Activated naive CD8-positive, alpha-beta T cell treated with anti-CD3 and anti-CD28 coated beads, Interleukin-2, amount 50 U/mL, for 24 hours (primary cell): ENCODE data around the gene PLEKHM3.

Experiments used
- ATAC-seq: fragments of 150-1000 bp; cut with Tn5 transposase; one replicate; pipeline ENCODE4 v1.10.0; 2021
- DNase-seq: peaks from one replicate; pipeline ENCODE4 v3.0.0; 2021
- H3K27ac Mint-ChIP-seq: one replicate; pipeline ENCODE4 v1.8.0; 2021; ENCODE audit warnings: mild to moderate bottlenecking, mixed read lengths
- H3K27me3 Mint-ChIP-seq: one replicate; pipeline ENCODE4 v1.8.0; 2021; ENCODE audit warnings: mixed read lengths
- H3K36me3 Mint-ChIP-seq: one replicate; pipeline ENCODE4 v1.8.0; 2021; ENCODE audit warnings: low read depth, mixed read lengths
- H3K4me1 Mint-ChIP-seq: one replicate; pipeline ENCODE4 v1.8.0; 2021; ENCODE audit warnings: mixed read lengths
- H3K4me3 Mint-ChIP-seq: one replicate; pipeline ENCODE4 v1.8.0; 2021; ENCODE audit warnings: mild to moderate bottlenecking, moderate library complexity, mixed read lengths
- H3K9me3 Mint-ChIP-seq: one replicate; pipeline ENCODE4 v1.8.0; 2021; ENCODE audit warnings: mixed read lengths

The PLEKHM3 gene

DNA sequence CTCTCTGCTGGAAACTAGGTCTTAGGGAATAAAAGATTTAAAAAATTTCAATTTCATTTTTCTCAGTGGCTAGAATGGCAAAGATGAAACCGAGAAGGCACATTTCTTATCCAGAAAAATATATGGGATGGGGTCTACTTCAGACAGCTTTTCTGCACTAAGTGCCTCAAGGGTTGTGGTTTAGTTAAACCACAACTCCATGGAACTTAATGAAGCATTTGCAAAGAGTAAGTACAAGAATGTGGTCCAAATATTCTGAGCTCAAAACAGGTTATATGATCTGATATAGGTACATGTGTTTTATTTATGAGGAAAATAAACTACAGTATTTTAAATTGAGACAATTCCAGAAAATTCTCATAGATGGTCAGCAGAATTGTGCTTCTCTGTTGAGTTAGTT is 153.8 kb downstream of the PLEKHM3 start:
- Mint-ChIP-seq H3K27ac (no peak overlapping the region), H3K9me3 (no peaks in the 10 kb centered on the region), H3K4me3 (no peak overlapping the region), H3K36me3 (no peaks in the 10 kb centered on the region), H3K4me1 (peaks cover 2% of the 10 kb centered on the region), H3K27me3 (no peaks in the 10 kb centered on the region)
- no peak for ATAC-seq
- no peak for DNase-seq

GRCh38 chr2:207870814-207871213 is 154.5 kb downstream of the PLEKHM3 start:
- no peaks in the 10 kb centered on the region for H3K36me3 Mint-ChIP-seq
- H3K4me1 Mint-ChIP-seq = peaks cover 2% of the 10 kb centered on the region
- no peak for ATAC-seq
- no peak overlapping the region for H3K27ac Mint-ChIP-seq
- H3K9me3 Mint-ChIP-seq = no peaks in the 10 kb centered on the region
- H3K4me3 Mint-ChIP-seq = no peak overlapping the region
- H3K27me3 Mint-ChIP-seq = no peaks in the 10 kb centered on the region
- no peak for DNase-seq

DNA sequence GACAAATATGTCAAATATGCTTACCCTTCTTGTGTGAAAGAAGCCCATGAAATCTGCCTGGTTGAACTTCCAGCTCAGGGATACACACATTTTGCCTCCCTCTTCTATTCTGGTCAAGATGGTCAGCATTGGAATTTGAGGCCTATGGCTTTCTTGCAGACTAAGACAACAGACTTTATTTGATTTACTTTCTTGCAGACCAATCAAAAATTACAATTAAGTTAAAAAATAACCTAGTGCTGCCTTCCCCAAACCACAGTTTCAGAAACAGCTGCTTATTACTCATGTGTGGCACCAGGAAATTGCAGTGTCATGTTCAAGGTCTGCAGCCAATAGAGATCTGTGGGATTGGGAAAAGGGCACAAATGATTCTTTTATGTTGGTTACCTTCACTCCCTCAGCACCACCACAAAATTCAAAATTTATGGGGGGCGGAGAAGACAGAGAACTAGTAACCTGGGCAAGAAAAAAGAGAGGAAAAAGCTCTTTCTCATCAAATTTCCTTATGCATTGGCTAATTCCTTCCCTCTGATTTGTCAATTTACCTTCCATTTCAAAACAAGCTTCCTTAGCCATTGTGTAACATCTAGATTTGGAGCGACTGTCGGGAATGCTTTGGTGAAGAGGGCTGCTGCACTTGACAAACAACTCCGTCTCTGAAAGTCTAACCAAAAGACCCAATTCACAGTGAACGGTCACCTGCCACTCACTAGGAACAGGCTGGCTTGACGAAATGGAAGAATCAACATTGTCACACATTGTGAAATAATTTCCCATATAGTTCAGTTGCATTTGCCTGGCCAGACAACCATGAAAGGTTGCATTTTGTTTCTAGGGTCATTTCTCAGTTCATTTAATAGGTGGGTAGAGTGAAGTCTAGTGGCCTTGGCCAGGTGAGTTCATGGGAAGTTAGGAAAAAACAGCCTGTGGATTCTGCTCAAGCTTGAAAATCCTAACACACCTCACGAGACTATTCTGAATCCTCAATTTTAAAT is 155.2 kb downstream of the PLEKHM3 start:
- no peaks in the 10 kb centered on the region for H3K9me3 Mint-ChIP-seq
- H3K4me3 Mint-ChIP-seq = no peak overlapping the region

DNA sequence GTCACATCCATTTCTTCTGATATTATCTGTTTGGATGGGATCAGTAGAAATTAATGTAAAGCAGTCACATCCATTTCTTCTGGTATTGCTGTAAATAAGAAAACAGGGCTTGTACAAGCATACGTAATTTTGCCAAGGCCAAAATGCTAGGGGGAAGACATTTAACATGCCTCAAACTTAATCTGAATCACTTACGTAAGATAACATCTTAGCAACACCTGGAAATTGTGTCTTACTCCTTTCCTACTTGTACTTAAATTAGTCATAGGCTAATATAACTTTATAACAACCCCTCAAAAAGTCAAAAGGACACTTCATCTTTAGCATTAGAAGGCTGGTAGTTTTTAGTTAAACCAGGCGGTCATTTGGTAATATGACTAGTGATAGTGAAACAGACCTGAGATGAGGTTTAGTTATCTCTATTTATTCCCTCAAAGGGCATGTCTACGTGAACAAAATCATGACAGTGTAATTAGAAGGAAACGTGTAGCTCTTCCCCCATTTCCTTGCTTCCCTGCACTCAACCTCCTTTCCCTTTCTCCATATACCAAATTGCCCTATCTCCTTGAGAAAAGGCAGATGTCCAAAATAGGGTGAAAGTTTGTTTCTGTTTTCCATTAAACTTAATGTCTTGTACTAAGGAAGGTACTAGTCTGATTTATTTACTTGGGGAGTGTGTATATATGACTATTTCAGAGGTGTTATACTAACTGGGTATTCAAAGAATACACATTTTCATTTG is 156.3 kb downstream of the PLEKHM3 start:
- H3K36me3 Mint-ChIP-seq = no peaks in the 10 kb centered on the region
- no peak overlapping the region for H3K4me3 Mint-ChIP-seq
- H3K4me1 Mint-ChIP-seq = peaks cover 2% of the 10 kb centered on the region

More for the DNA sequence above, 155.2 kb downstream of the PLEKHM3 start:
- H3K27ac Mint-ChIP-seq = no peak overlapping the region
- DNase-seq = no peak
- no peak for ATAC-seq
- no peaks in the 10 kb centered on the region for H3K27me3 Mint-ChIP-seq
- H3K36me3 Mint-ChIP-seq = no peaks in the 10 kb centered on the region
- peaks cover 2% of the 10 kb centered on the region for H3K4me1 Mint-ChIP-seq

DNA sequence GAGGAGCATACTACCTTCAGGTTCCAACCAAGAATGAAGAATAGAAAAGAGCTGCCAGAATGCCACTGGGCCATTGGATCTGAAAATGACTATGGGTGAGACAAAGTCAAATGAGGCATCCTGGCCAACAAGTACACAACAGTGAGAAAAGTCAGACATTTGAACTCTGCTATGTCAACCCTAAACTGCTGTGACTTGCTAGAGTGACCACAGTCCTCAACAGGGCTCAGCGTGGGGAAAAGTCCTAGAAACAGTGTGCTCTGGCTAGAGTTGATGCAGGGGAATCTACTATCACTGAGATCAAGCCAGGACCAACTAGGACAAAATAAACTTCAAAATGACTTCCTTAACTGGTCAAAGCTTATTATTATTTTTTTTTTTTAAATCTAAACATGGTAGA is 157.4 kb downstream of the PLEKHM3 start:
- H3K4me1 Mint-ChIP-seq = peaks cover 2% of the 10 kb centered on the region
- no peaks in the 10 kb centered on the region for H3K9me3 Mint-ChIP-seq
- H3K27ac Mint-ChIP-seq = no peak overlapping the region
- no peaks in the 10 kb centered on the region for H3K36me3 Mint-ChIP-seq
- no peak overlapping the region for H3K4me3 Mint-ChIP-seq
- H3K27me3 Mint-ChIP-seq = no peaks in the 10 kb centered on the region
- ATAC-seq (no peak), DNase-seq (no peak)

More for the DNA sequence above, 156.3 kb downstream of the PLEKHM3 start:
- no peaks in the 10 kb centered on the region for H3K27me3 Mint-ChIP-seq
- no peak overlapping the region for H3K27ac Mint-ChIP-seq
- H3K9me3 Mint-ChIP-seq = no peaks in the 10 kb centered on the region
- no peak for ATAC-seq
- DNase-seq = no peak

DNA sequence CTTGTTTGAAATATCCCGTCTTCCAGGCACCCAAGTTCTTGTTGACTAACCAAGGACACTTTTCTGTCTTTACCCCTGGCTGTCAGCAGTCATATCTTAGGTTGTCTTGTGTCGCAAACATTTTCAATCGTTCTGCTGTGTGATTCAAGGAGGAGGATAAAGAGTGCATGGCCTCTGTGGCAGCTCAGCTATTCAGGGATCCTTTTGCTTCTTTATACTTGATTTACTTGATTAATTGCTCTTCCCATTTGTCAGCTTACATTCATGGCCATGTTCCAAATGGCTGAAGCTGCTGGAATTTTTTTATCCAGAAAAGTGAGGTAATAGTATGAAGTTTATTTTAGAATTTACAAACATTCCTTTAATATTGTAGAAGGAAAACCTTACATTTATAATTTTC is 158.3 kb downstream of the PLEKHM3 start:
- no peaks in the 10 kb centered on the region for H3K9me3 Mint-ChIP-seq
- H3K4me3 Mint-ChIP-seq = no peak overlapping the region
- ATAC-seq (no peak), DNase-seq (no peak)
- H3K27me3 Mint-ChIP-seq = no peaks in the 10 kb centered on the region
- no peaks in the 10 kb centered on the region for H3K36me3 Mint-ChIP-seq
- H3K4me1 Mint-ChIP-seq = peaks cover 2% of the 10 kb centered on the region
- no peak overlapping the region for H3K27ac Mint-ChIP-seq

DNA sequence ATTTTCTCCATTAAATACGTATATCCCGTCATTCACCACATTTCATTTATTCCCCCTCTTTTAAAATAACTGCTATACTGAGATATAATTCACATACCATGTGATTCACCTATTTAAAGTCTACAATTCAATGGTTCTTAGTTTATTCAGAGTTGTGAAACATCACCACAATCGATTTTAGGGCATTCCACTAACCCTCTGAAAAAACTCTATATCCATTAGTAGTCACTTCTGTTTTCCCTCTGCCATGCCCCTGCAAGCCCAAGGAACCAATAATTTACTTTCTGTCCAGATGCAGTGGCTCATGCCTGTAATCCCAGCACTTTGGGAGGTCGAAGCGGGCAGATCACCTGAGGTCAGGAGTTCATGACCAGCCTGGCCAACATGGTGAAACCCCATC is 160.1 kb downstream of the PLEKHM3 start:
- no peak overlapping the region for H3K4me3 Mint-ChIP-seq
- no peak for ATAC-seq
- DNase-seq = no peak
- no peak overlapping the region for H3K27ac Mint-ChIP-seq
- peaks cover 2% of the 10 kb centered on the region for H3K36me3 Mint-ChIP-seq
- no peaks in the 10 kb centered on the region for H3K27me3 Mint-ChIP-seq
- H3K9me3 Mint-ChIP-seq = no peaks in the 10 kb centered on the region
- H3K4me1 Mint-ChIP-seq = peaks cover 2% of the 10 kb centered on the region

DNA sequence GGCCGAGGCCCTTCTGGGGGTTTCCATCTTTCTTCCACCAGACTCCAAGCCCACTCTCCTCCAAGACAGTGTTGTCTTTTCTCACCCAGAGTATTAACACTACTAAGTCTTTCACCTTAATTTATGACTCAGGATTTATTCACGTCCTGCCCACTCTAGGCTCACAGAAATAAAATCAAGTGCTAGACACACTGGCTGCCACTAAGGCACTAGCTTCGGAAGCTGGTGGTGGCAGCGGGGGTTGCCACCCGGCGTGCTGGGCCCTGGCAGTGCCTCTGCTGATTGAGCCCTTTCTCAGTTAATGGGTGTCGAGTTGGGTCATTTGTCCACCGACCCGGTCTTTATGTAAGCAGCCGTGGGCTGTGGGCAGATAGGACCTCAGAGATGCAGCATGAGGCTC is 162.0 kb downstream of the PLEKHM3 start:
- no peaks in the 10 kb centered on the region for H3K4me1 Mint-ChIP-seq
- DNase-seq = no peak
- ATAC-seq = no peak
- no peak overlapping the region for H3K27ac Mint-ChIP-seq
- peaks cover 6% of the 10 kb centered on the region for H3K36me3 Mint-ChIP-seq
- no peaks in the 10 kb centered on the region for H3K27me3 Mint-ChIP-seq
- no peak overlapping the region for H3K4me3 Mint-ChIP-seq
- H3K9me3 Mint-ChIP-seq = no peaks in the 10 kb centered on the region

DNA sequence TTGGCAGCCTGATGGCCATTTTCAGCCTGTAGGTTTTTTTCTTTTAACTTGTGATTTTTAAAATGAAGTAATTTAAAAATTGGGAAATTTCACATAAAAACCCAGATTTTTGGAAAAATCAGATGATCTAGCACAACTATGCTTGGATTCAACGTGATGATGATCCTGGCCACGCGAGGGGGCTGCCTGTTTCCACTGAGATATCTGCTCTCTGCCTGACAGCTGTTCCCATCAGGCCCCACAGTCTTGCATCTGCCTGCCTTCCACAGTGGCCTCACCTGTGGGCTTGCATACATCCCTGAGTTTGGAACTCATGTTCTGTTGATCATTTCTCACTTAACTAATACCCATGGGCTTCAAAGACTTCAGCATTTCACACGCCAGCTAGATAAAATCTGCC is 163.5 kb downstream of the PLEKHM3 start:
- no peak overlapping the region for H3K27ac Mint-ChIP-seq
- peaks cover 6% of the 10 kb centered on the region for H3K36me3 Mint-ChIP-seq
- no peaks in the 10 kb centered on the region for H3K4me1 Mint-ChIP-seq
- ATAC-seq = no peak
- no peaks in the 10 kb centered on the region for H3K27me3 Mint-ChIP-seq
- H3K9me3 Mint-ChIP-seq = no peaks in the 10 kb centered on the region
- H3K4me3 Mint-ChIP-seq = no peak overlapping the region
- no peak for DNase-seq

DNA sequence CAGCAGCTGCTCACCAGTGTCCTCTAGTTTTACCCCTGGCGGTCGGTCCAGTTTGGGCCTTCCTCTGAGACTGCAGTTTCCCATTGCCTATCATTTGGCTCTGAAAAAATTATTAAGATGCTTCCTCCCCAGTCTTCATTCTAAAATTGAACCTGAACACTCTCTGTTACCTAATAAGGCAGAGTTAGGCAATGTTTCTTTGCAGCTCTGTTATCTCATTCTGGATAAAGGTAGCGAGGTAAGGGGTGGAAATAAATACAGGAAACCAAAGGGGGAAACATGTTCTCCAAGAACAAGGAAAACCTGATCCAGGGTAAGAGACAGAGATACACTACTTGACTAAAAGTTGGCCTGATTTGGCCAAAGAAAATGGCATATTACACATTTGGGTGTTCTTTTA is 164.6 kb downstream of the PLEKHM3 start:
- Mint-ChIP-seq H3K27me3 (no peaks in the 10 kb centered on the region), H3K27ac (no peak overlapping the region), H3K4me1 (no peaks in the 10 kb centered on the region), H3K4me3 (no peak overlapping the region), H3K9me3 (no peaks in the 10 kb centered on the region), H3K36me3 (peaks cover 6% of the 10 kb centered on the region)
- no peak for DNase-seq
- no peak for ATAC-seq

GRCh38 chr2:207855591-207855990 is 169.7 kb downstream of the PLEKHM3 start:
- H3K4me3 Mint-ChIP-seq = no peak overlapping the region
- H3K4me1 Mint-ChIP-seq = no peaks in the 10 kb centered on the region
- H3K36me3 Mint-ChIP-seq = peaks cover 6% of the 10 kb centered on the region
- no peaks in the 10 kb centered on the region for H3K27me3 Mint-ChIP-seq
- DNase-seq (no peak), ATAC-seq (no peak)
- no peak overlapping the region for H3K27ac Mint-ChIP-seq
- no peaks in the 10 kb centered on the region for H3K9me3 Mint-ChIP-seq

DNA sequence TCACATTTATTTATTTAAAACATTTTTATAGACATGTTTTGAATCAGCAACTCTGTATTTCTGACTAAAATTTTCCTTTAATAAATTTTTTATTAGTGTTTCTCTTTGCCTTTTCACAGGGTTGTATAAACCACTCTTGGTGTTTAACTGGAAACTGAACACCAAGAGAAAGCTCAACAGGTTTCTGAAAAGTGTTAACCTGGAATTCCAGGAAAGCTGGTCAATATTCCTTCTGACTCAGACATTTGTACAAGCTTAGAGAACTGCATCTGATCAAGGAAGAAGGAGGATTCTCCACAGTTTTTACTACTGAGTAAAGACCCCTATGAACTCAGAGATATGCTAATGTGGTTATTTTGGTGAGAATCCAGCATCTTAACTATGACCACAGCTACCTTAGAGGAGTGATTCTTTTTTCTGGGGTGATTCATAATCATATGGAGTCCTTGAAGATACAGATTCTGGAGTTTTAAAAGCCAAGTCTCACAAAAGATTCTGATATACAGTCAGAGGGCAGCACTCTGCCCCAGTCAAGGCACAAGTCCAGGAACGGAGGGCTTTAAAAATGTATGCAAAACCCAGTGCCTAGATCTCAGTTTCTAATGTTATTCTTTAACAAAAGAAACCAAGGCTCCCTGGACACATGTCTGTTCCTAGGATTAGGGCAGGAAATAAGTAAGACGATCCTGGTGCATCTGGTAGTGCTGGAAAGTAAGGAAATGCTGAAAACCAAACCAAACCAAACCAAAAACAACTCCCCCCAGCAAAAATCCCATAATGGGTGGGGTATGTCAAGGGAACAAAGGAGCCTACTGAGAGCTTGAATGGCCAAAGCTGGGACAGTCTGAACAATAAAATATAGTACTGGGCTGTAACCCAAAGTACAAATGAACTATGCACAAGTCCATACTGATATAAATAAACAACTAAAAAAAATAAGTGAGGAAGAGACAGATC is 170.6 kb downstream of the PLEKHM3 start:
- no peak for DNase-seq
- Mint-ChIP-seq H3K36me3 (peaks cover 2% of the 10 kb centered on the region), H3K27me3 (no peaks in the 10 kb centered on the region), H3K9me3 (no peaks in the 10 kb centered on the region), H3K4me3 (no peak overlapping the region), H3K27ac (no peak overlapping the region), H3K4me1 (no peaks in the 10 kb centered on the region)
- no peak for ATAC-seq

DNA sequence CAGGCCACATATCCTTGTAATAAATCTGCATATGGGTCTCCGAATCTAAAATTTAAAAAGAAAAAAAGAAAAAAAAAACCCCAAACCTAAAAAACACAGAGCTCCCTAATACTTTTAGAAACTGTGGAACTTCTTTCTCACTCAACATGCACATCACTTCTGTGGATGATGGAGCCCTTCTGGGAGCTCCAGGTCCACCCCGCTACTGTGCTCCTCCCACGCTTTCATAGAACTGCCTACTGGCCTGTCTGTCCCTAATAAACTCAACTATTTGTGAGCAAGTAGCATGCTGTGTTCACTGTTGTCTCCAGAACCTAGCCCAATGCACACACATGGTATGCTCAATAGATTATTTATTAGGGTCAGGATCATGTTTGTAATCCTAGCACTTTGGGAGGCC is 172.5 kb downstream of the PLEKHM3 start:
- Mint-ChIP-seq H3K9me3 (no peaks in the 10 kb centered on the region), H3K4me3 (no peak overlapping the region), H3K27me3 (no peaks in the 10 kb centered on the region), H3K4me1 (peaks cover 5% of the 10 kb centered on the region), H3K36me3 (no peaks in the 10 kb centered on the region), H3K27ac (no peak overlapping the region)
- DNase-seq (no peak), ATAC-seq (no peak)

GRCh38 chr2:207849443-207849842 is 175.9 kb downstream of the PLEKHM3 start:
- no peaks in the 10 kb centered on the region for H3K36me3 Mint-ChIP-seq

More at GRCh38 chr2:207849443-207849842, 175.9 kb downstream of the PLEKHM3 start:
- no peak for DNase-seq
- no peak for ATAC-seq
- Mint-ChIP-seq H3K4me3 (no peak overlapping the region), H3K27me3 (no peaks in the 10 kb centered on the region), H3K9me3 (no peaks in the 10 kb centered on the region), H3K4me1 (peaks cover 12% of the 10 kb centered on the region), H3K27ac (no peak overlapping the region)
